GM21723 (cell line): ENCODE measurements around the gene MEIS1.

Source experiments
- ATAC-seq: cut with Tn5 transposase; IDR thresholded peaks from one replicate; pipeline ENCODE4 v1.9.1; 2021; ENCODE audit warnings: mild to moderate bottlenecking, moderate library complexity; ENCODE audit not compliant: unreplicated experiment

MEIS1 gene

DNA sequence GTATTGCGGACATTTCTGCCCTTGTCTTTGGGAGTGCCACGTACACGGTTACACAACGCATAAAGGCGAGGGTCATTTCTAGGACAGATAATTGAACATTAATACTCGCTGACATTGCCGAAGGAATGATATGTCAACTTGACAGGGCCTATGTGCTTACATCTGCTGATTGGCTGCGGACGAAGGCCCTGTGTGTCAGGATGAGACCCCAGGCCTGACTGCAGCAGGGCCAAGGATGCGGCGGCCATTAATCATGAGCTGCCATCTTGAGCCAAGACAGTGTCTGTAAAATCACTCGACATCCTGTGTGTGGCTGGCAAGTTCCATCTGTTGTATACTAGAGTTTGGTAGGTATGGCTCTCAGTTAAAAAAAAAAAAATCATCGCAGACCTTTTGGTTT lies 96.6 kb downstream of the MEIS1 start:
- no peak for ATAC-seq

DNA sequence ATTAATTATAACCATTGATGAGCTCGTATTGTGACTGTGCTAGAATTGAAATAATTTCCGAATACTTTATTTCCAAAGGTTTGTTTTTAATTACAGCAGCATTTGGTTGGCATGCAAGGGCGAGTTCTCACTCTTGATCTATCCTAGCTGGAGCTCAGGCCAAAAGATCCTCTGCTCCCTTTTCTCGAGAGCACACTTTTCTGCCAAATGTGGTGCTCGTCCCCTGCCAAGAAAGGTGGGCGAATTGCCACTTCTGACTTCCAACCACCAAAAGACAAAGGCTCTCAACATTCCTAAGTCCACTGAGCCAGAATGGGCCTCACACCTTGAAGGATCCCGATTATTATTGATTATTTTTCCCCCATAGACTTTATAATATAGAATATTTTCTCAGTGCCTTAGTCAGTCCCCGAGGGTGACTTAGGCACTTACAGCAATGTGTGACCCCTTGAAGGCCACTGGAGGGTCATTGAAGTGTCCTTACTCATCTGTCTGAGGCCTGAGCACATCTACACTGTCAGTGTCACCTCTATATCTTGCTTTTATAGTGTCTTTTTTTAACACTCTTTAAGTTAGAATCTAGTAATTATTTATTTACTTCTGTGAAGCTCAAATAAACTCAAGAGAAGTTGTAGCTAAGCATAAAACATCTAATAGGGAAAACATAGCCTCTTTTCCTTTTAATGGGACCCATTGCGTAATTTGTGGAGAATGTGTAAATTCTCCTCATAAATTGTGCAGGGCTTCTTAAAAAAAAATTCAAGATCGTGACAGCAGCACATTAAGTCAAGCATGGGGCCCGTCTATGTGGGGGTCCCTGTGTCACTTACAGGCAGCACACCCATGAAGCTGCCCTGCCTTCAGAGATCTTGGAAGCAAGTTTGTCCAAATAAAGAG lies 98.3 kb downstream of the MEIS1 start:
- no peak for ATAC-seq

- ATAC-seq: no peak
Measured at GRCh38 chr2:66534461-66534860, 99.5 kb downstream of the MEIS1 start.

GRCh38 chr2:66535574-66536289 lies 100.8 kb downstream of the MEIS1 start:
- ATAC-seq: no peak

DNA sequence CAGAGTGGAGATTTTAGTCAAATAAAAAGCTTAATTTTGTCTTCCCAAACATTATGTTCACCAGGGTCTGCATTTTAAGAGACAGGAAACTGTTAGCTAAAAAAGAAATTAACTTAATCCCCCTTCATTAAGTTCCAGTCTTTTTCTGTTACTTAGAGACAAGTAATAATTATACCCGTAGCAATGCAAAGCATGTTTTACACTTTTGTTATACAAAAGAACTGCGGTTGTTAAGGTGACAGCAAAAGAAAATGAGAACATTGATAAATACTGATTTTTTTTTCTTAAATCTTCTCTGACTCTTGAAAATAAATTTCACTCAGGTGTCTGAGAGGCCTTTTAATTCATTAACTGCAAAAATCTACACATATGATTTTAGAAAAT lies 101.4 kb downstream of the MEIS1 start:
- ATAC-seq: no peak

- ATAC-seq: no peak
Measured at GRCh38 chr2:66536997-66537396, 102.1 kb downstream of the MEIS1 start.

GRCh38 chr2:66538291-66538690 lies 103.4 kb downstream of the MEIS1 start:
- no peak for ATAC-seq

- no peak for ATAC-seq
Measured at GRCh38 chr2:66539452-66539851, 104.5 kb downstream of the MEIS1 start.

DNA sequence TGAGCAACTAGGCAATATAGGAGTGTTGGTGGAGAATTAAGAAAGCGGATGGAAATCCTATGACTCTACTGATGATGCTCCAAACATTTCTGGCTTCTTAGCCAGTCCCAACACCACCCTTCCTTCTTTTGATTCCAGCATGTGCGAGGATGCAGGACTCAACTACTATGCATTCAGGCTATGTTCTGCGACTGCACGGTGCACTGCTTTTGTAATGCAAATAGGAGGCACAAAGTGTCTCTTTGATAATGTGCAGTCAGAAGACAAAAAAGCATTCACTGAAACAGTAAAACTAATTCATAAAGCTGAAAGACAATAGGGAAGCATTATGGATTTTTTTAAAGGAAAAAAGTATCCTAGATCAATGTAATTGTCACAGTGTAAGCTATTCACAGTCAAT lies 106.7 kb downstream of the MEIS1 start:
- no peak for ATAC-seq

DNA sequence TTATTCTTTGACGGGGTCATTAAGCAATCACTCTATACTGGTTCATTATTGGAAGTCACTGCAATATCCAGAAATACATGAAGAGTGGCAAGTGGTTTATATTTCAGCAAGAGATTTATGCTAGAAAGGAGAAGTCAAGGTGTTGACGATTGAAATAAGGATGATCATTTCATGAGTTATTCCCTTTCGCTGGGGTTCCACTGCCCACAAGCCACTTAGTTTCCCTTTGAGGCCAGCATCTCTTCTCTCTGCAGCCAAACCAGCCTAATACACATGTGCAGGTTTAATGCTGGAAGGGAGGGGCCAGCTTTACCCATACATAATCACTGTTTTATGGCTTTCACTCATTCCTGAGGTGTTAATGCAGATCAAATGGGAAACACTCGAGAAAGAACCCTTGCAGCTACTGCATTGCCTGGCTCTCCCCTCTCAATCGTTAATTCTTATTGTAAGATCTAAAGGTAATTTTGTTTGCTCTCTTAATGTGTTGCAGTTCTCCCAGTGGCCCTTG lies 108.4 kb downstream of the MEIS1 start:
- no peak for ATAC-seq

GRCh38 chr2:66544258-66544657 lies 109.3 kb downstream of the MEIS1 start:
- no peak for ATAC-seq

DNA sequence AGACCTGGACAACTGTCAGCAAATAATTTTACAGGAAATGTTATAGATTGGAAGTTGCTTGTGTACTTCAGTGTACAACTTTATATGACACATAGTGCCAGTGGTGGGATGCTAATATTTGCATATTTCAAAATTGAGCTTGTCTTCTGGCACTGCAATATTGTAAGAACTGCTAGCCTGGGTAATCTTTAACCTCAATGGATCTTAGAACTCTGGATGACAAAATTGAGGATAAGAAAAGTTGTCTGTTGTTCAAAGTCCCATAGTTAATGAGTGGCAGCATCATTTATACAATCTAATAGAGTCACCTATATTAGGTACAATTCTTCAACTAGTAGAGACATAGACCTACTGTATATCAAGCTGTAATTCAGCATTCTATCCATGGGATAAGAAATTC lies 110.3 kb downstream of the MEIS1 start:
- ATAC-seq: no peak

- no peak for ATAC-seq
Measured at GRCh38 chr2:66547118-66547517, 112.2 kb downstream of the MEIS1 start.

- no peak for ATAC-seq
Measured at GRCh38 chr2:66547887-66548286, 113.0 kb downstream of the MEIS1 start.

DNA sequence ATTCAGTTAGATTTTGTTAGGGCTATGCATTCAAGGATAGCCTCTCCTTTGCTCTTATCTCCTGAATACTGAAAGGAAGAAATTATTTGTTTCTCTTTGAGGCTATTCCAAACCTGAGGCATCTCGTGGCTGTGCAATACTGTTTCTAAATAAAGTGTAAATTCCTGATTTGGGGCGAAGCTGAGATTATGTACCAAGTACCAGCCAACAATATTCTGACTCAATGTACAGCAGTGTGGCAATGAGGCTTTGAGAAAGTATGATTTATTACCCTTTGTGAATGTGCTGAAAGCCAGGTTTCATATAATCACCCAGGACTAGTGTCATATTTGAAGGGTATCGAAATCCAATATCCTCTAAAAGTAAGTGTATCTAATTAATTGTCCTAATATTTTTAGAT lies 113.5 kb downstream of the MEIS1 start:
- no peak for ATAC-seq

DNA sequence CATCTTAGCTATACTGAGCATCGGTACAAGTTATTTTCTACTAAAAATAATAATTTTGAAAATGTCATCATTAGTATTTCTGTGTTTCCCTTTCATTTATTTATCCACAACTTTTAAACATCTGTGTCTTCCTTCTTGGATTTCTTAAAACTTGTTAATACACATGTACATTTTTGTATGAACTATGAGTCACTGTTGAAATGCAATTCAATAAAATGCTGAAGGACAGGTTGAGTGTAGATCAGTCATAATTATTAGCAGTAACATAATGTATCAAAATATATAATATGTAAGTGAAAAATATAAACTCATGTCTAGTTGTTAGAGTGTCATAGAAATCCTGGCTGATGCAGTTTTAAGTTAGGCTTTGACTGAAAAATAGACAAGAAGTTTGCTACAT lies 115.9 kb downstream of the MEIS1 start:
- no peak for ATAC-seq

DNA sequence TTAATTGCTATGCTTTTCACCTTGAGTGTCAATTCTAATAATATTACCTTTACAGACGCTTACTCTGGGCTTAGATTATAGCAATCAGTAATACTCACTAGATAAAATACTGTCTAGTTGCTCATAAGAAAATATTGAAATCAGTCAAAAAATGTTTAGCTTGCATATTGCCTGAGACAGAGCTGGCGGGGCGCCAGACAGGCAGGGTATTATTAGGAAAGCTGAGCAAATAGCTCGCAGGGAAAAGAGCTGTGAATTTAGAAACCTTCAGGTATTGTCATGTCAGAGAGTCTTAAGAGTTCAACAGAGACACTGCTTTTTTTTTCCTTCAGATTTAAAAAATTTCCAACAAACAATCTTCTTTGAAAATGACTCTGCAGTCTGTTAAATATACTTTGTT lies 118.4 kb downstream of the MEIS1 start:
- no peak for ATAC-seq

- ATAC-seq: no peak
Measured at GRCh38 chr2:66555091-66555490, 120.2 kb downstream of the MEIS1 start.

DNA sequence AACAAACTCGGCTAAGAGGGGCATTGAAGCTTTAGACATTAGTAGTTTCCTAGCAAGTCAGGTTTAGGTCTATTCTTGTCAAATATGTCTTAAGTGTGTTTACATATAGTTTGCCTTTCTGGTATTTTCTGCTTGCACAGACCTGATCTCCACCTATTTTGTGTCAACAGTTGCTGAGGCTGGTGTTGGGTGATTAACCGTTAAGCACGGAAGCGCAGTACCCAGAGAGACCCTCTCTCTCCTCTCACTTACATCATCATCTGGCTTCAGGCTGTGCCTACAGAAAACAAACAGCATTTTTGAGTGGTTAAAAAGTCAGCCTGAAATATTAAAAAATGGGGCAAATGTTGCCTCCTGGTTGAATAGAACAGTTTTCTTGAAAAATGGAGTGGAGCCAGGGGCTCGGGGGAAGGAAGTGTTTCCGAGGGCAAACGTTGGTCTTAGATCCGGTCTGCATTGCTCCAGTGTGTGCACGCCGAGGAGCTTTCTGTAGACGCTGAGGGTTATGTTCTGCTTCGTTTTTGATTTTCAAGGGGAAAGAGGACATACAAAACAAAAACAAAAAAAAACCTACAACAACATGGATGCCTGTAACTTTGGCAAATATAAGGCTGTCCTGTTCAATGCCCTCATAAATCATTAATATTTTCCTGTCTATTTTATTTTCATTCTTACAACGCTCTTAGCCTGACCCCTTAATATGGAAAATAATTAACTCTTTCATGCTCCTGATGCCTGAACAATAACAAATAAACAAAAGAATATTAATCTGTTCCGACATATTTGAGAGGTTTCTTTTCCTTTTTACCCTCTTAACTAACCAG lies 120.8 kb downstream of the MEIS1 start:
- ATAC-seq: no peak

GRCh38 chr2:66559672-66560071 lies 124.7 kb downstream of the MEIS1 start:
- no peak for ATAC-seq

GRCh38 chr2:66560683-66561082 lies 125.8 kb downstream of the MEIS1 start:
- ATAC-seq: no peak
